NCI-H2196 (cell line): ENCODE data around the gene ERV3-1.
"Not testable (repeated sequence)": the region's sequence is repeated elsewhere in the genome, so short reads cannot be mapped to it uniquely, and the experiment has no call there.

Experiments used
- DNase-seq: peaks from one replicate; lab custom pipeline; 2025; ENCODE audit not compliant: unreplicated experiment; lab: John Stamatoyannopoulos, UW

The ERV3-1 gene

DNA sequence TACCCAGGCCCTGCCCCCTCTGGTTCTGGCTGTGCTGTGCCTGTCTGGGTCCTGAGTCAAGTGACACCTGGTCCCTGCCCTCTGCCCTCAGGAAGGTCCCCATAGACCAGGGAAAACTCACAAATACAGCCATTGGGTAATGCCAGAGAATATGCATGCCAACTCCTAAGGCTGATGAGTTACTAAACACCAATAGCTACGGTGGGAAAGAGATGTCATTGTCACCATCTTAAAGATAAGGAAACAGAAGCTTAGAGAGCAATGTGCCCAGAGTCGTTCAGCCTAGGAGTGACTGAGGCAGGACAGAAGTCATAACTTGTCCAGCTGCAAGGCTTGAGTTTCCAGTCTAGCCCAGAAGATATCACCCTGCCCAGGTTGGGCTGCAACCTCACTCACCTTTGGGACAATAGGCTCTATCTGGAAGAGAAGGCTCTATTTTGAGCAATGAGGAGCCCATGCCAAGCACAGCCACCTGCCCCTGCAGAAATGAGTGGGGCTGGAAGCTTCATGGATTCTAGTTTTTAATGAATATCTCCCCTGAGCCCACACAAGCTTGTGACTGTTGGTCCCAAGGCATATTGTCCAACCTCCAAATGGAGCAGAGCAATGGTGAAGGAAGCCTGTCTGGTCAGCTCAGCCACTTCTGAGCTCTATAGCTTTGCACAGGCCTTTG, 60.8 kb downstream of the ERV3-1 start:
- no peak for DNase-seq

DNA sequence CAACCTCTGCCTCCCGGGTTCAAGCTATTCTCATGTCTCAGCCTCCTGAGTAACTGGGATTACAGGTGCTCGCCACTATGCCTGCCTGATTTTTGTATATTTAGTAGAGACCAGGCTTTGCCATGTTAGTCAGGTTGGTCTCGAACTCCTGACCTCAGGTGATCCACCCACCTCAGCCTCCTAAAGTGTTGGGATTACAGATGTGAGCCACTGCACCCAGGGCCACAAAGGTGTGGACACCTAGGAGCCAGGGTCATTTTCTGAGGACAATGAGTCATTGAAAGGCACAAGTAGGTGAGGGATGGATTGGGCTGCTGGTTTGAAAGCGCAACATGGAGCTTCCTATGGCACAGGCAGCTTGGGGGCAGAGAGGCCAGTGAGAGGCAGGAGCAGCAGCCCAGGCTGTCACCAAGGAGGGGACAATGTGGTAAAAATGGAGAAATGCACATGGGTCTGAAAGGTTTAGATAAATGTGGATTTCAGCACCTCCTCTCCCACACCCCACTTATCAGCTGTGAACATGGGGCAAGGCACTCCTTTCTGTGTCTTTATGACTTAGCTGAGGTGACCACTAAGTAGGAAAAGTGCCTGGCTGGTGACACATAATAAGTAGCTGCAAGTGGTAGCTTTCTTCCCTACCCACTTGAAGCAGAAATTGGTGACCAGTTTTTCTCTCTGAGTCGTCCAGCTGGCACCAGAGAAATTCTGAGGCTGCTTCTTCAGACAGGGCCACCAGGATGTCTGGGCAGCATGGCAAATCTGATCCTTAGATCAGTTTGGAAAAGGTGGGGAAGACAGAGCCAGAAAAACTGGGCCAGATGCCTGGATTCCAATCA, 61.6 kb downstream of the ERV3-1 start:
- DNase-seq, result not testable (repeated sequence)
